Measurements from ENCODE around the gene TNRC6C. TPM values are rescaled to one million over a fixed set of nuclear protein-coding genes. Genes with fewer than 3 reads are reported as not detected.
A peak's percentile ranks its signal among the peaks of the same experiment; 100 is the strongest.

The TNRC6C gene
- total and polyA plus RNA-seq, 2 of the 13 experiments (the other 11 are each of a cell fraction or from before 2014, with no cell fraction given) = 0.66 to 4.9 TPM

GRCh38 chr17:78140169-78141051 is 181.9 kb downstream of the TNRC6C start (continued):
- TF ChIP-seq ARID4A (CRISPR knock-in tag; IDR thresholded peaks at IDR 0.05; ENCODE audit: borderline replicate concordance) = peak; percentile 22; the same call in 1 of the 2 replicates
- no peak for TF ChIP-seq ZNF878 (CRISPR knock-in tag; IDR thresholded peaks at IDR 0.05)

GRCh38 chr17:78141437-78142118 is 183.1 kb downstream of the TNRC6C start:
- Histone ChIP-seq H3K27me3 (ENCODE audit: control insufficient read depth in 1 of 2, insufficient read depth in 2 of 2, low read length in 2 of 2) (peaks cover 7 to 26% of the 10 kb centered on the region in 2 experiments; a peak in 4 of 5 replicates), H3K27ac (ENCODE audit: extremely low read length, insufficient read depth, low read length) (no peak overlapping the region), H3K4me3 (replicated peaks in 1 of 3; ENCODE audit: insufficient read depth in 1 of 3, low read depth in 2 of 3, low read length in 3 of 3) (no peak overlapping the region; a peak in 1 of 6 replicates), H3K9me3 (ENCODE audit: low read length) (no peaks in the 10 kb centered on the region), H3K9ac (ENCODE audit: insufficient read depth, low read depth, low read length) (no peak overlapping the region), H3K4me1 (ENCODE audit: insufficient read depth, low read length) (peaks cover 90% of the 10 kb centered on the region), H4K20me1 (ENCODE audit: insufficient read depth, low read length) (no peaks in the 10 kb centered on the region), H3K79me2 (ENCODE audit: insufficient read depth, low read length) (no peaks in the 10 kb centered on the region), H3K4me2 (ENCODE audit: low read depth, low read length) (peak overlapping the region; percentile 28; the same call in 1 of the 2 replicates), H3K36me3 (replicated peaks in 1 of 2; ENCODE audit: control insufficient read depth in 1 of 2, insufficient read depth in 2 of 2, low read length in 2 of 2) (no peaks in the 10 kb centered on the region), H2AFZ (ENCODE audit: low read length) (no peak overlapping the region)
- 26% methylated on average over 14 of the region's 20 CpGs for WGBS (ENCODE audit: low lambda C conversion rate)
- ChIA-PET CTCF (ENCODE audit: low intra/inter-chr PET ratio, low total read pairs) (no interaction called here), POLR2A (interaction anchor here (0.6 to 1.4 kb wide), 5 partner anchors 10 to 110 kb away, joined by 3 to 11 read pairs (median 3); partner anchors contain the start of genes AFMID and TMC6)
- DNase-seq (ENCODE audit: low spot score) (no peak), FAIRE-seq (no peak), ATAC-seq (no peak)
- in situ Hi-C loops (cut with HindIII; ENCODE audit: extremely low pct_ligation_motif_present, low pct_unique_long_range_greater_than_20kb) (no loop called here), intact Hi-C loops (cut with micrococcal nuclease; ENCODE audit: unreplicated experiment) (loop anchor here (1.0 to 5.0 kb wide), 4 partner anchors 18 to 786 kb away; partner anchors contain the start of genes SYNGR2, TIMP2 and USP36)
- BruUV-seq (replicated peaks) = no TSS peak
- TF ChIP-seq LBX2 (CRISPR knock-in tag; IDR thresholded peaks at IDR 0.05; ENCODE audit: borderline replicate concordance) (no peak), ZNF136 (CRISPR knock-in tag; IDR thresholded peaks at IDR 0.05; ENCODE audit: low read depth) (no peak), RNF219 (CRISPR knock-in tag; IDR thresholded peaks at IDR 0.05) (no peak), MAFK (conservative IDR thresholded peaks at IDR 0.05 in 1 of 2, IDR thresholded peaks at IDR 0.05 in 1 of 2; ENCODE audit: low read length in 2 of 2) (no peak), ATF1 (CRISPR knock-in tag; IDR thresholded peaks at IDR 0.05) (no peak), ZNF383 (CRISPR knock-in tag; IDR thresholded peaks at IDR 0.05; ENCODE audit: borderline replicate concordance) (no peak), ZNF512 (CRISPR knock-in tag; IDR thresholded peaks at IDR 0.05) (peak; percentile 43; the same call in 1 of the 2 replicates), ZNF501 (CRISPR knock-in tag; IDR thresholded peaks at IDR 0.05) (0 out of 2 replicates have a peak, but pooled peaks have one; percentile 32)
